ENCODE data around the gene PROP1. TPM values are rescaled to one million over a fixed set of nuclear protein-coding genes. Genes with fewer than 3 reads are reported as not detected.

Gene PROP1
- polyA plus RNA-seq, 3 donors = not detected

DNA sequence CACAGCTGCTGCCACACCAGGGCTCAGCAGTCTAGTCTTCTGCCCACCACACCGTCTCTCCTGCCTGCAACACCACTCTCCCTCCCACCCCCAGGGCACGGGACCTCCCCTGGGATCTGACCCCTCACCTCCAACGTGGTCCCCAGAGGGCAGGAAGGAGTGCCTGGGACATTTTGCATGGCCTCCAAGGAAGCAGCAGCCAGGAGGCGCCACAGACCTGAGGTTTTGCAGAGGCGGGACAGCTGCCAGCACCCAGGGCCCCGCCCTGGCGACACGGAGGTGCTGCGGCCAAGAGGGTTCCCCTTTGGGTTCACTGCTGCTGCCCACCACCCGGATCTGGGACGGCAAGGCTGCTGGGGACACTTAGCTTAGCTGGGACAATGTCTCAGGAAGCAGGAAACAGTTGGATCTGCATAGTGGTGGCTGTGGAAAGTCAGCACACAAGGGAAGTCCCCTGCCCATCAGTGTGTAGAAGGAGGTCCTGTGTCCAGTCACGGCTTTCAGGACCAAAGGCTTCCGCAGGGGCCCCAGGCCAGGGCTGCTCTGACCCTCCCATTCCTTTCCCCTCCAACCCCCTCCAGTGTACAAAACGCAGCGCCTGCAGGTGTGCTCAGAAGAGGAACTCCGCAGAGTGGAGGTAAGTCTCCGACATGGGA is 13.8 kb downstream of the PROP1 start:
- Histone ChIP-seq H3K27ac (ENCODE audit: low read depth in 1 of 2, low read length in 2 of 2) (no peak overlapping the region), H3K36me3 (replicated peaks in 1 of 2; ENCODE audit: control insufficient read depth in 1 of 2, insufficient read depth in 2 of 2, low read length in 2 of 2) (no peaks in the 10 kb centered on the region), H3K9me3 (replicated peaks in 1 of 2; ENCODE audit: control insufficient read depth in 1 of 2, insufficient read depth in 1 of 2, low read length in 2 of 2) (peaks cover 0 to 7% of the 10 kb centered on the region in 2 donors), H3K4me1 (ENCODE audit: control insufficient read depth in 1 of 2, insufficient read depth in 2 of 2, low read length in 2 of 2) (no peaks in the 10 kb centered on the region), H3K4me3 (replicated peaks in 1 of 3; ENCODE audit: low read depth in 2 of 3, low read length in 3 of 3) (no peak overlapping the region), H3K4me2 (replicated peaks; ENCODE audit: extremely low read depth, low read length, poor library complexity, severe bottlenecking) (no peak overlapping the region), H3K9ac (ENCODE audit: insufficient read depth, low read length, poor library complexity, severe bottlenecking) (no peak overlapping the region), H3K79me2 (ENCODE audit: insufficient read depth, low read length) (no peaks in the 10 kb centered on the region), H2AFZ (ENCODE audit: insufficient read depth, low read depth, low read length, poor library complexity, severe bottlenecking) (no peak overlapping the region), H4K20me1 (ENCODE audit: insufficient read depth, low read length) (no peaks in the 10 kb centered on the region), H3K27me3 (ENCODE audit: control insufficient read depth in 2 of 2, insufficient read depth in 2 of 2, low read length in 2 of 2) (peaks cover 13 to 53% of the 10 kb centered on the region in 2 donors)
- Mint-ChIP-seq H3K27me3 (ENCODE audit: low read depth in 3 of 3) (peaks cover 48 to 65% (median 63%) of the 10 kb centered on the region in 3 donors), H3K4me3 (no peak overlapping the region), H3K36me3 (no peaks in the 10 kb centered on the region), H3K9me3 (peaks cover 0 to 18% (median 5%) of the 10 kb centered on the region in 7 donors), H3K4me1 (no peaks in the 10 kb centered on the region), H3K27ac (no peak overlapping the region)
- 15% methylated on average over 15 of the region's 17 CpGs for WGBS (ENCODE audit: insufficient coverage)
- TF ChIP-seq, protein P1, sequence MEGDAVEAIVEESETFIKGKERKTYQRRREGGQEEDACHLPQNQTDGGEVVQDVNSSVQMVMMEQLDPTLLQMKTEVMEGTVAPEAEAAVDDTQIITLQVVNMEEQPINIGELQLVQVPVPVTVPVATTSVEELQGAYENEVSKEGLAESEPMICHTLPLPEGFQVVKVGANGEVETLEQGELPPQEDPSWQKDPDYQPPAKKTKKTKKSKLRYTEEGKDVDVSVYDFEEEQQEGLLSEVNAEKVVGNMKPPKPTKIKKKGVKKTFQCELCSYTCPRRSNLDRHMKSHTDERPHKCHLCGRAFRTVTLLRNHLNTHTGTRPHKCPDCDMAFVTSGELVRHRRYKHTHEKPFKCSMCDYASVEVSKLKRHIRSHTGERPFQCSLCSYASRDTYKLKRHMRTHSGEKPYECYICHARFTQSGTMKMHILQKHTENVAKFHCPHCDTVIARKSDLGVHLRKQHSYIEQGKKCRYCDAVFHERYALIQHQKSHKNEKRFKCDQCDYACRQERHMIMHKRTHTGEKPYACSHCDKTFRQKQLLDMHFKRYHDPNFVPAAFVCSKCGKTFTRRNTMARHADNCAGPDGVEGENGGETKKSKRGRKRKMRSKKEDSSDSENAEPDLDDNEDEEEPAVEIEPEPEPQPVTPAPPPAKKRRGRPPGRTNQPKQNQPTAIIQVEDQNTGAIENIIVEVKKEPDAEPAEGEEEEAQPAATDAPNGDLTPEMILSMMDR (IDR thresholded peaks at IDR 0.05) = no peak
- DNase-seq = no peak
- intact Hi-C loops (cut with micrococcal nuclease) = no loop called here

DNA sequence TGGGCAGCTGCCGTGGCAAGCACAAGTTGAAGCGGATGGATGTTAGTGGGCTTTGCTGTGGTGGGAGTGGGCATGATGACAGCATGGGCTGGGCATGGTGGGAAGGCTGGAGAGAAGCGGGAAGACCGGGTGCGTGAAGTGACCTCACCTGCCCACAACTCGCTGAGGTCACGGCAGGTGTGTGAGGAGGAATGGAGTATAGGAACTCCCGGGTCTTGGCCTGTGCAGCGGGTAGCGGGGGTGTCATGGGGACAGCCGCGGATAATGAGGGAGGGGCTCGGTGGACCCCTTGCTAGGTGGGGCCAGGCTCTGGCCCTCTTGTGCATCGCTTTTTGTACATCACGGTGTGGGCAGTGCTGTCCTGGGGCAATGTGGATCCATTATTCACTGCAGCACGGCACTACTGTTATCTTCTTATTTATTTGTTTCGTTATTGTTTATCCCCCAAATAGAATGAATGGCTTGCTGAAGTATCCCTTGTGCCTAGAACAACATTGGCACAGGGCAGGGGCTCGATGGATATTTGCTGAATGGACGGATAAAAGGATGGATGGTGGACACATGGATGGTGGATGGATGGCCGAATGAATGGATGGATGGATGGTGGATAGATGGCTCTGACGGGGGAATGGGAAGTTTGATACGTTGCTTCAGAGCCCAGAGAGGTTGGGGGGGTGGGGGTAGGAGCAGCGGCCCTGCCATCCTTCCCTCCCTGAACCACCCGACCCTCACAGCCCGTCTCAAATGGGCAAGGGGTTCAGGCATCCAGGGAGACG is 14.6 kb downstream of the PROP1 start:
- no peaks in the 10 kb centered on the region for H4K20me1 ChIP-seq (ENCODE audit: insufficient read depth, low read length)
- H3K27ac Mint-ChIP-seq = no peak overlapping the region
- no peaks in the 10 kb centered on the region for H3K79me2 ChIP-seq (ENCODE audit: insufficient read depth, low read length)
- DNase-seq = no peak
- no peaks in the 10 kb centered on the region for H3K36me3 ChIP-seq (replicated peaks in 1 of 2; ENCODE audit: control insufficient read depth in 1 of 2, insufficient read depth in 2 of 2, low read length in 2 of 2)
- H3K27me3 ChIP-seq (ENCODE audit: control insufficient read depth in 2 of 2, insufficient read depth in 2 of 2, low read length in 2 of 2) = peaks cover 11 to 47% of the 10 kb centered on the region in 2 donors
- H3K36me3 Mint-ChIP-seq = no peaks in the 10 kb centered on the region
- no peak overlapping the region for H2AFZ ChIP-seq (ENCODE audit: insufficient read depth, low read depth, low read length, poor library complexity, severe bottlenecking)
- TF ChIP-seq, protein P1 (IDR thresholded peaks at IDR 0.05) = no peak
- peaks cover 43 to 61% (median 58%) of the 10 kb centered on the region in 3 donors for H3K27me3 Mint-ChIP-seq (ENCODE audit: low read depth in 3 of 3)
- peak overlapping the region in 1 of 2 donors; percentile 28 for H3K4me3 Mint-ChIP-seq
- H3K9ac ChIP-seq (ENCODE audit: insufficient read depth, low read length, poor library complexity, severe bottlenecking) = no peak overlapping the region
- H3K4me2 ChIP-seq (replicated peaks; ENCODE audit: extremely low read depth, low read length, poor library complexity, severe bottlenecking) = no peak overlapping the region
- peaks cover 0 to 15% (median 5%) of the 10 kb centered on the region in 7 donors for H3K9me3 Mint-ChIP-seq
- no peaks in the 10 kb centered on the region for H3K4me1 ChIP-seq (ENCODE audit: control insufficient read depth in 1 of 2, insufficient read depth in 2 of 2, low read length in 2 of 2)
- intact Hi-C loops (cut with micrococcal nuclease) = no loop called here
- H3K4me3 ChIP-seq (replicated peaks in 1 of 3; ENCODE audit: low read depth in 2 of 3, low read length in 3 of 3) = no peak overlapping the region
- WGBS (ENCODE audit: insufficient coverage) = 81% methylated on average over 14 of the region's 26 CpGs
- no peaks in the 10 kb centered on the region for H3K4me1 Mint-ChIP-seq
- no peak overlapping the region for H3K27ac ChIP-seq (ENCODE audit: low read depth in 1 of 2, low read length in 2 of 2)
- H3K9me3 ChIP-seq (replicated peaks in 1 of 2; ENCODE audit: control insufficient read depth in 1 of 2, insufficient read depth in 1 of 2, low read length in 2 of 2) = peaks cover 0 to 7% of the 10 kb centered on the region in 2 donors

All from CD14-positive monocyte (primary cell).